Middle frontal gyrus (tissue), 1 donor: ENCODE measurements around the gene ZNF217.
"Not testable (repeated sequence)": the region's sequence is repeated elsewhere in the genome, so short reads cannot be mapped to it uniquely, and the experiment has no call there.

Experiments used
- DNase-seq: peaks from one replicate; pipeline ENCODE4 v3.0.0-alpha.2; 2015; ENCODE audit warnings: low spot score; ENCODE audit errors: extremely low spot score

Gene ZNF217

GRCh38 chr20:53593466-53594007 is at the start of gene ZNF217:
TSS of gene ZNF217 (minus strand) at chr20:53593839. CDS start at chr20:53582826, 11,013 bp downstream.
- DNase-seq: not testable (repeated sequence)

- no peak for DNase-seq
Observed at GRCh38 chr20:53643031-53643832, 49.6 kb upstream of the ZNF217 start.

GRCh38 chr20:53642196-53643030 is 48.8 kb upstream of the ZNF217 start:
- DNase-seq: no peak

DNA sequence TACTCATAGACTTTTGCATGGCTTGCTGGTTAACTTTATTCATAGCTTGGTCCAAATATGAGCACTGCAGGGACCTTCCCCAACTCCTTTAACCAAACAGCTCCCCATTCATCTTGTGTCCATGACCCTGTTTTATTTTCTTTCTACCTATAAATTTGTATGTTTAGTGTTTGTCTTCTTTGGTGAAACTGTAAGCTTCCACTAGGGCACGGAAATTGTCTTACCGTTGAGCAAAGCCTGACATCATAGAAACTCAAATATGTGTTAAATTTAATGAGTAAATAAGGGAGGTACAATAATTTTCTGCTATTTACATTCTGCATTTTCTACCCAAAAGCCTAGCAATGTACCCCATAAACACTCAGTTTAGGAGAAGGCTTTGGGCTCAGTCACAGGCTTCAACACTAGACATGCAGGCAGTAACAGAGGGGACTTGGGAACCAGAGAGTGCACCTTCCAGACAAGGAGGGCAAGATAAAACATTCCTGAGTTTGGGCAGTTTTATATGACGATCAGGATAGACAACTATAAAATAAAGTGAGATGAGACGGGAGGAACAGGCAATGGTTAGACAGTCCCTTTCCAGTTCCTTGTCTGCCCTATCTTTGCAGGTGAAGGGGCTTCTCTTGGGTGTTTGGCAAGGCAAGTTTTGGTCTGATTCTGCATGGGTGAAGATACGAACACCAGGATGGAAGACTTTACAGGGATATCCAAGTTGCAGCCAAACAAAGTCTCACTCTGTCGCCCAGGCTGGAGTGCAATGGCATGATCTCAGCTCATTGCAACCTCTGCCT is 46.2 kb upstream of the ZNF217 start:
- DNase-seq: no peak

DNA sequence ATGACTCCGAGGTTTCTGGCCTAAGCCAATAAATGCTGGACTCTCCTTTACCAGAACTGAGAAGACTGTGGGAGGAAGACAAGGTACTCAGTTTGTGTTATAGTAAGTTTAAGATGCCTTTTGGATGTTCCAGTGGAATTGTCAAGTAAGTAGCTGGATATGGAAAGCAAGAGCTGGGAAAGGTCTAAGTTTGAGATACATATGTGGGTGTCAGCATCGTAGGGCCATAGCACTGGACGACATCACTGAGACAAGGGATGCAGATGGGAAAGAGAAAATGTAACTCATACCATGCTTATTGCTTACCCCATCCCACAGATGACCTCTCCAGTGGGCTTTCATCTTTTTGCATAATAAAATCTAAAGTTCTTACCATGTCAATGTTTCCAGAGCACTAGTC is 45.5 kb upstream of the ZNF217 start:
- no peak for DNase-seq

DNA sequence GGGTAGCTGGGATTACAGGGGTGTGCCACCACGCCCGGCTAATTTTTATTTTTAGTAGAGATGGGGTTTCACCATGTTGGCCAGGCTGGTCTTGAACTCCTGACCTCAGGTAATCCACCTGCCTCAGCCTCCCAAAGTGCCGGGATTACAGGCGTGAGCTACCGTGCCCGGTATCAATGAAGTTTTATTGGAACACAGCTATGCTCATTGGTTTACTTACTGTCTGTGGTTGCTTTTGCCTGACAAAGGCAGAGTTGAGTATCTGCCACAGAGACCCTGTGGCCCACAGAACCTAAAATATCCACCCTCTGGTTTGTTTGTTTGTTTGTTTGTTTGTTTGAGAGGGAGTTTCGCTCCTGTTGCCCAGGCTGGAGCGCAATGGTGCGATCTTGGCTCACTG is 43.7 kb upstream of the ZNF217 start:
- not testable (repeated sequence) for DNase-seq

- no peak for DNase-seq
Observed at GRCh38 chr20:53636540-53637097, 43.0 kb upstream of the ZNF217 start.

GRCh38 chr20:53635221-53635620 is 41.6 kb upstream of the ZNF217 start:
- no peak for DNase-seq

- DNase-seq: no peak
Observed at GRCh38 chr20:53631909-53632662, 38.4 kb upstream of the ZNF217 start.

DNA sequence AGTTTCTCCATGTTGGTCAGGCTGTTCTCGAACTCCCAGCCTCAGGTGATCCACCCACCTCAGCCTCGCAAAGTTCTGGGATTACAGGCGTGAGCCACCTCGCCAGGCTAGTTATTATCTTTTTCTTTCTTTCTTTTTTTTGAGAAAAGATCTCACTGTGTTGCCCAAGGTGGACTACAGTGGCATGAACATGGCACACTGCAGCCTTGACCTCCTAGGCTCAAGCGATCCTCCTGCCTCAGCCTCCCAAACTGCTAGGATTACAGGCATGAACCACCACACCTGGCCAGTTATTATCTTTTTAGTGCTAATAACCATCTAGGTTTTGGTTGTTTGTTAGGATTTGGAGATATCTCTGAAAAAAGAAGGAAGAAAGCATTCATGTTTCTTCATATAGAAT is 35.8 kb upstream of the ZNF217 start:
- DNase-seq: no peak

DNA sequence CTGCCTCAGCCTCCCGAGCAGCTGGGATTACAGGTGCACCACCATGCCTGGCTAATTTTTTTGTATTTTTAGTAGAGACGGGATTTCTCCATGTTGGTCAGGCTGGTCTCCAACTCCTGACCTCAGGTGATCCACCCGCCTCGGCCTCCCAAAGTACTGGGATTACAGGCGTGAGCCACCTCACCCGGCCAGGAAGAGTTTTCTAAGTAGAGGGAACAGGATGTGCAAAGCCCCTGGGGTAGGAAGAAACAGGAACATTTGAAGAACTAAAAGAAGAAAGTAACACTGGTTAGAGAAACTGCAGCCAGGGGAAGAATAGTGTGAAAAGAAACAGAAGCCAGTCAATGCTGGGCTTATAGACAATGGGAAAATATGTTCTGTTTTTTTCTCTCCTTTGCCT is 35.1 kb upstream of the ZNF217 start:
- DNase-seq: not testable (repeated sequence)

DNA sequence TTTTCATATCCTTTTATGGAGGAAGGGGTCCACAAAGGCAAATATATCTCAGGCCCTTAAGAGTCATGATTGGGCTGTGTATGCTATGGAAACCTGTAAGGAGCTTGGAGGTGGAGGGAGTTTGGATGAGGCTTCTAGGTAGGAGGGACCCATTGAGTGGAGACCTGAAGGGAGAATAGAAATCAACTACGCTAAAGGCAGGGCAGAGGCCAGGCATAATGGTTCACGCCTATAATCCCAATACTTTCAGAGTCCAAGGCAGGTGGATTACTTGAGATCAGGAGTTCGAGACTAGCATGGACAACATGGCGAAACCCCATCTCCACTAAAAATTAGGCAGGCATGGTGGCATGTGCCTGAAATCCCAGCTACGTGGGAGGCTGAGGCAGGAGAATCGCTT is 34.4 kb upstream of the ZNF217 start:
- DNase-seq: no peak

GRCh38 chr20:53627001-53627400 is 33.4 kb upstream of the ZNF217 start:
- not testable (repeated sequence) for DNase-seq

DNA sequence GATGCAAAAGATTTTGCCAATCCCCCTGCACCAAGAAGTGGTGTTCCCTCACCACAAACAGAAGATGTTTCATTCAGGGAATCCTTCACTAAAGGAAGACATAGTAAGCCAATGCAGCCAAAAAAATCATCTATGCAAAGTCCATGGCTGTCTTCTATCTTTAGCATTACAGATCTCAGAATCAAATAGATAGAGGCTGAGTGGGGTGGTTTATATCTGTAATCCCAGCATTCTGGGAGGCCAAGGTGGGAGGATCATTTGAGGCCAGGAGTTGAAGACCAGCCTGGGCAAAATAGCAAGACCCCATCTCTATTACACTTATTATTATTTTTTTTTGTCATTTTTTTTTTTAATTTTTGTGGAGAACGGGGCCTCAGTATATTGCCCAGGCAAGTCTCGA is 32.9 kb upstream of the ZNF217 start:
- no peak for DNase-seq

- DNase-seq: no peak
Observed at GRCh38 chr20:53625311-53626129, 31.9 kb upstream of the ZNF217 start.

GRCh38 chr20:53624927-53625250 is 31.2 kb upstream of the ZNF217 start:
- not testable (repeated sequence) for DNase-seq

DNA sequence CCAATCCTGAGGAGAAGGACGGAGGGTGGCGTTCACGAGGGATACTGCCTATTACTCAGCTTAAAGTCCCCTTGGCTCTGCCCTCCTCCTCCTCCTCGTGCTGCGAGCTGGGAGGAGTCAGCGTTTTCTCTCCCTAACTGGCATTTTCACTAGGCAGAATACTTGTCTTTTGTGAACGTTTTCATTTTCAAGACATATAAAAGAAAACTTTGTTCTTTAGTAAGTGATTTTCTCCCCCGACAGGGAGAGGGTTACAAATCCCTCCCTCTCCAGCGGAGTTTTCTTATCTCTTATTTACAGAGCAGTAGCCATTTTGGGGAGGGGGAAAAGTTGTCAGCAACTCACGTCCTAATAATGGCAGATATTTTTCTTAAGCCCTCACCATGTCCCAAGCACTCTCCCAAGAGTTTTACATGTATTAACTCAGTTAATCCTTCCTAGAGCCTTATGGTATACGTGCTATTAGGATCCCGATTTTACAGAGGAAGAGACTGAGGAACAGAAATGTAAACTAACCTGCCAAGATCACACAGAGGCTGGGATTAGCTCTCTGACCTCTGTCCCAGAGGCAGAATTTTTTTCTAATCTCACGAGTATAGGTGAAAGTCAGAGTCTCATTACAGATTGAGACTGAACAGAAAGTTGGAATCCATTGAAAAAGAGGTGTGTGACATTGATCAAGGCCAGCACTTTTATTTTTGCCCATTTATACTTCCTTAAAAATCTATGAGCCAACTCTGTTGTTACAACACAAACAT is 30.0 kb upstream of the ZNF217 start:
- peak; percentile 7 for DNase-seq

- no peak for DNase-seq
Observed at GRCh38 chr20:53623134-53623453, 29.5 kb upstream of the ZNF217 start.
